Tibial artery (tissue), 4 donors: Measurements from ENCODE around the gene SEMG1.

Experiments used
- DNase-seq, 2 donors: peaks; one replicate each; pipeline ENCODE4 v3.0.0-alpha.2; 2019
- H3K27ac ChIP-seq, 2 donors: fragments of 200-600 bp; sonication (generic) in 1 of 2; 1 replicate in 1 of 2; 2 replicates in 1 of 2; pipeline ENCODE4 v1.5.1; 2018 to 2019; ENCODE audit warnings: mild to moderate bottlenecking in 1 of 2
- H3K27me3 ChIP-seq, 2 donors: fragments of 200-600 bp; sonication (generic) in 1 of 2; one replicate each; pipeline versions ENCODE4 v1.5.1 to v1.6.0; 2016 to 2019
- H3K36me3 ChIP-seq, 3 donors: fragments of 200-600 bp; sonication (generic) in 2 of 3; one replicate each; pipeline ENCODE4 v1.5.1; 2016 to 2019; ENCODE audit warnings: mild to moderate bottlenecking in 2 of 3
- H3K4me1 ChIP-seq, 4 donors: fragments of 200-600 bp; sonication (generic) in 2 of 4; 1 replicate in 3 of 4; 2 replicates in 1 of 4; pipeline ENCODE4 v1.5.1; 2016 to 2019
- H3K4me3 ChIP-seq, 2 donors: fragments of 200-600 bp; sonication (generic) in 1 of 2; 1 replicate in 1 of 2; 2 replicates in 1 of 2; pipeline ENCODE4 v1.5.1; 2018 to 2019; ENCODE audit warnings: mild to moderate bottlenecking in 2 of 2
- H3K9me3 ChIP-seq, 3 donors: fragments of 200-600 bp; sonication (generic) in 1 of 3; one replicate each; pipeline ENCODE4 v1.5.1; 2016 to 2019
- intact Hi-C: fragments of 100-400 bp; cut with DNase I; formaldehyde crosslinking; loops from one replicate; pipeline ENCODE4 v1.15.0; 2023; ENCODE audit warnings: low total_unique reads
- TF ChIP-seq, protein P1 (sequence below), 2 experiments: fragments of 200-600 bp in 1 of 2; fragments of 450-650 bp in 1 of 2; IDR thresholded peaks; one replicate each; pipeline ENCODE4 v1.5.1; 2017 to 2019; ENCODE audit warnings: antibody characterized with exemption in 2 of 2, mild to moderate bottlenecking in 1 of 2, moderate library complexity in 1 of 2

The SEMG1 gene

DNA sequence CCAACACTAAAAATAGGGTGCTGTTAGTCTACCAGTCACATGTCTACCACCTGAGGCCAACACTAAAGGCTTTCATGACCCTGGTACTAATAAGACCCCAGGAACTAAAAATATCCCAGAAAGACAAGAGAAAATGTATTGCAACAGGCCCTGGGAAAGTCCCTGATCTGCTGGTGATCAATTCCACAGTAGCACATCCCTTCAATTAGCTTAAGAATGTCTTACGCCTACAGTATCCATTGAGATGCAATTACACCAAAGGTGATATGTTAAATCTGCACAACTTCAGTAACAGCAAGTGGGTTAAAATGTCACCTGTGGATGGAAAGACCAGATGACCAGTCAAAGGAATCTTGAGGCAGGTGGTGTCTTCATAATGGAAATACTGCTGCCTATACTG, 3.1 kb downstream of the SEMG1 start:
- intact Hi-C loops: no loop called here
- H3K4me3 ChIP-seq: no peak overlapping the region

DNA sequence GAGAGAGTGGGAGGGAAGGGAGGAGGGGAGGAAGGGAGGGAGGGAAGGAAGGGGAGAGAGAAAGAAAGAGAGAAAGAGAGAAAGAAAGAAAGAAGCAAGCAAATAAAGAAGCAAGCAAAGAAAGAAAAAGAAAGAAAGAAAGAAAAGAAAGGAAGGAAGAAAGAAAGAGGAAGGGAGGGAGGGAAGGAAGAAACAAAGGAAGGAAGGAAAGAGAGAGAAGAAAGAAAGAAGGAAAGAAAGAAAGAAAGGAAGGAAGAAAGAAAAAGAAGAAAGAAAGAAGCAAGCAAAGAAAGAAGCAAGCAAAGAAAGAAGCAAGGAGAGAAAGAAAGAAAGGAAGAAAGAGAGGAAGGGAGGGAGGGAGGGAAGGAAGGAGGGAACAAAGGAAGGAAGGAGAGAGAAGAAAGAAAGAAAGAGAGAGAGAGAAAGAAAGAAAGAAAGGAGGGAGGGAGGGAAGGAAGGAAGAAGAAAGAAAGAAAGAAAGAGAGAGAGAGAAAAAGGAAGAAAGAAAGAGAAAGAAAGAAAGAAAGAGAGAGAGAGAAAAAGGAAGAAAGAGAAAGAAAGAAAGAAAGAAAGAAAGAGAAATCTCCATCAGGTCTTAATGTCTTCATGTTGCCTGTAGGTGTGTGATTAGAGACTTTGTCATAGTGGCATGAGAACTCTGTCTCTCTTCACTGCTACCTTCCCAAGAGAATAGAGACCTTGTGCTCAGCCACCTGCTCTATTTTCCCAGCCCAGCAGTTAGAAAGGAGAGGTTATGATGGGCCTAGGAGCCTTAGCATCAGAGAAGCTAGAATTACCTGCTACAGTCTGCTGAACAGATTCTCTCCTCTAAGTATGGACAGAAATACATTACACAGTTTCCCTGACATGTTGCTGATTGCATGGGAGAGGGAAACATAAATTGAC, 5.0 kb downstream of the SEMG1 start:
- no peaks in the 10 kb centered on the region for H3K9me3 ChIP-seq
- no peak for DNase-seq
- intact Hi-C loops: no loop called here
- H3K36me3 ChIP-seq: no peaks in the 10 kb centered on the region
- no peaks in the 10 kb centered on the region for H3K27me3 ChIP-seq
- TF ChIP-seq, protein P1, sequence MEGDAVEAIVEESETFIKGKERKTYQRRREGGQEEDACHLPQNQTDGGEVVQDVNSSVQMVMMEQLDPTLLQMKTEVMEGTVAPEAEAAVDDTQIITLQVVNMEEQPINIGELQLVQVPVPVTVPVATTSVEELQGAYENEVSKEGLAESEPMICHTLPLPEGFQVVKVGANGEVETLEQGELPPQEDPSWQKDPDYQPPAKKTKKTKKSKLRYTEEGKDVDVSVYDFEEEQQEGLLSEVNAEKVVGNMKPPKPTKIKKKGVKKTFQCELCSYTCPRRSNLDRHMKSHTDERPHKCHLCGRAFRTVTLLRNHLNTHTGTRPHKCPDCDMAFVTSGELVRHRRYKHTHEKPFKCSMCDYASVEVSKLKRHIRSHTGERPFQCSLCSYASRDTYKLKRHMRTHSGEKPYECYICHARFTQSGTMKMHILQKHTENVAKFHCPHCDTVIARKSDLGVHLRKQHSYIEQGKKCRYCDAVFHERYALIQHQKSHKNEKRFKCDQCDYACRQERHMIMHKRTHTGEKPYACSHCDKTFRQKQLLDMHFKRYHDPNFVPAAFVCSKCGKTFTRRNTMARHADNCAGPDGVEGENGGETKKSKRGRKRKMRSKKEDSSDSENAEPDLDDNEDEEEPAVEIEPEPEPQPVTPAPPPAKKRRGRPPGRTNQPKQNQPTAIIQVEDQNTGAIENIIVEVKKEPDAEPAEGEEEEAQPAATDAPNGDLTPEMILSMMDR (IDR thresholded peaks at IDR 0.05): no peak
- no peaks in the 10 kb centered on the region for H3K4me1 ChIP-seq
- H3K4me3 ChIP-seq: no peak overlapping the region
- no peak overlapping the region for H3K27ac ChIP-seq

More for the DNA sequence above, 3.1 kb downstream of the SEMG1 start:
- TF ChIP-seq, protein P1 (IDR thresholded peaks at IDR 0.05): no peak
- no peak overlapping the region for H3K27ac ChIP-seq
- no peaks in the 10 kb centered on the region for H3K4me1 ChIP-seq
- H3K27me3 ChIP-seq: no peaks in the 10 kb centered on the region
- no peak for DNase-seq
- no peaks in the 10 kb centered on the region for H3K9me3 ChIP-seq
- no peaks in the 10 kb centered on the region for H3K36me3 ChIP-seq

DNA sequence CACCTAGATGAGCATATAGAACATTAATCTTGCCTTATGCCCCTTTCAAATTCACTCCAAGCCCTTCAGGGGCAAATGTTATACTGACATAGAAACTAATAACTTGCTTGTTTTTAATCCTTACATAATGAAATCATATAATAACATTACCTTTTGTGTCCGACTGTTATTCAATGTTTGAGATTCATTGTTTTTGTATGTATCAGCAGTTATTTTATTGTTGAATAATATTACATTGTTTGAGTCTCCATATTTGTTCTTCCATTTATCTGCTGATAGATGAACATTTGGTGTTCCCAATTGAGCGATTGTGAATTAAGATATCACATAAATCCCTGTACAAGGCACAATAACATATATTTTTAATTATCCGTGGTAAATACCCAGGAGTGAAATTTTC, 6.0 kb downstream of the SEMG1 start:
- Histone ChIP-seq H3K4me3 (no peak overlapping the region), H3K27me3 (no peaks in the 10 kb centered on the region), H3K27ac (no peak overlapping the region), H3K9me3 (no peaks in the 10 kb centered on the region), H3K36me3 (no peaks in the 10 kb centered on the region), H3K4me1 (no peaks in the 10 kb centered on the region)
- DNase-seq: no peak
- intact Hi-C loops: no loop called here
- TF ChIP-seq, protein P1 (IDR thresholded peaks at IDR 0.05): no peak

DNA sequence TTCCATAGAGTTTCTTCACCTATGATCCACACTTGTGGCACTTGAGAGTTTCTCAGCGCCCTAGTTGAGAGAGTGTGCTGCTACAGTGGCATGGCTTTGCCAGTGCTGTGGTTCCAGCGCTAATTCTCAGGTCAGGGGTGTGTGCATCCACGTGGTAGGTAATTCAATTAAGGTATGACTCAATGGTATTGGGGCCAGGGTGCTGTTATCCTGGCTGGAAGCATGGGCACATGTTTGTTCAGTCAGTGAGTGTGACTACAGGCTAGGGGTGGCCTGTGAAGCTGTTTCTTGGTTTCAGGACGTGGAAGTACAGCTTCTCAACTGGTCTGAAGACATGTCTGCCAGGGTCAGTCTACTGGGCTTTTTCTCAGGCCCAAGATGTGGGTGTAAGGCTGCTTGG, 11.3 kb downstream of the SEMG1 start:
- H3K4me1 ChIP-seq: no peaks in the 10 kb centered on the region
- no peaks in the 10 kb centered on the region for H3K36me3 ChIP-seq
- DNase-seq: no peak
- TF ChIP-seq, protein P1 (IDR thresholded peaks at IDR 0.05): no peak
- intact Hi-C loops: no loop called here
- no peaks in the 10 kb centered on the region for H3K27me3 ChIP-seq
- no peak overlapping the region for H3K27ac ChIP-seq
- no peaks in the 10 kb centered on the region for H3K9me3 ChIP-seq
- H3K4me3 ChIP-seq: no peak overlapping the region

DNA sequence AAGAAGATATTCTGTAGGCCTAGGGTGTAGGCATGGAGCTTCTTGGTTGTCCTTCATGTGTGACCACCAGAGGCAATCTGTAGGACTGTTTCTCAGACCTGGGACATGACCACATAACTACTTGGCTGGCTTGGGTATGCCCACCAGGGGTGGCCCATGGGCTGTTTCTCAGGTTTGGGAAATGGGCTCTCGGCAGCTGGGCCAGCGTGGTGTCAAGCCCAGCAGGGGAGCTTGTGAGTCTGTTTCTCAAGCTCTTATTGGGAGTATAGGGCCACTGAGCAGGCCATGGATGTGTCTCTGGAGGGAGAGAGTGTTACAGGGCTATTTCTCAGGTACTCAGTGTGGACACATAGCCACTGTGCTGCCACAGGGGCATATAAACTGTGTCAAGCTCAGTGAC, 11.8 kb downstream of the SEMG1 start:
- TF ChIP-seq, protein P1 (IDR thresholded peaks at IDR 0.05): no peak

More for the DNA sequence above, 11.8 kb downstream of the SEMG1 start:
- Histone ChIP-seq H3K27me3 (no peaks in the 10 kb centered on the region), H3K27ac (no peak overlapping the region), H3K4me1 (no peaks in the 10 kb centered on the region), H3K4me3 (no peak overlapping the region), H3K9me3 (no peaks in the 10 kb centered on the region), H3K36me3 (no peaks in the 10 kb centered on the region)
- no peak for DNase-seq
- intact Hi-C loops: no loop called here
